Sigmoid colon (tissue), 7 donors: ENCODE measurements around the gene FCMR. TPM values are rescaled to one million over a fixed set of nuclear protein-coding genes. Genes with fewer than 3 reads are reported as not detected.

ENCODE experiments used
- DNase-seq: peaks from one replicate; pipeline ENCODE4 v3.0.0-alpha.2; 2019
- H3K27ac ChIP-seq, 4 donors: fragments of 200-600 bp; sonication (generic); one replicate each; pipeline ENCODE4 v1.5.1; 2016 to 2019; ENCODE audit warnings: mild to moderate bottlenecking in 1 of 4
- H3K27me3 ChIP-seq, 3 donors: fragments of 200-600 bp; sonication (generic); one replicate each; pipeline ENCODE4 v1.5.1; 2019; ENCODE audit warnings: mild to moderate bottlenecking in 1 of 3
- H3K36me3 ChIP-seq, 4 donors: fragments of 200-600 bp; sonication (generic); one replicate each; pipeline ENCODE4 v1.5.1; 2016 to 2019
- H3K4me1 ChIP-seq, 4 donors: fragments of 200-600 bp; sonication (generic); one replicate each; pipeline ENCODE4 v1.5.1; 2017 to 2019
- H3K4me3 ChIP-seq, 4 donors: fragments of 200-600 bp; sonication (generic); one replicate each; pipeline ENCODE4 v1.5.1; 2017 to 2019; ENCODE audit warnings: mild to moderate bottlenecking in 2 of 4, moderate library complexity in 1 of 4
- H3K9me3 ChIP-seq, 4 donors: fragments of 200-600 bp in 3 of 4; sonication (generic) in 3 of 4; one replicate each; pipeline versions ENCODE4 v1.5.1 to v1.6.1; 2013 to 2019
- EP300 ChIP-seq, 4 donors: sonication (generic); formaldehyde crosslinking; IDR thresholded peaks; one replicate each; pipeline ENCODE4 v1.6.1; 2017; ENCODE audit warnings: antibody characterized with exemption in 4 of 4
- POLR2A ChIP-seq, 2 donors: fragments of 450-650 bp; IDR thresholded peaks; one replicate each; pipeline ENCODE4 v1.6.1; 2016; ENCODE audit warnings: antibody characterized with exemption in 2 of 2, mild to moderate bottlenecking in 2 of 2, moderate library complexity in 2 of 2
- POLR2AphosphoS5 ChIP-seq, 4 donors: sonication (generic); formaldehyde crosslinking; IDR thresholded peaks; one replicate each; pipeline ENCODE4 v1.6.1; 2017; ENCODE audit warnings: antibody characterized with exemption in 4 of 4
- WGBS, 2 donors: extraction: QIAGEN DNeasy Blood & Tissue Kit; methylation state at CpG; one replicate each; pipeline ENCODE4 v1.1.7; 2013; 5-methylcytosine and 5-hydroxymethylcytosine counted together
- intact Hi-C: fragments of 100-400 bp; cut with DNase I; formaldehyde crosslinking; loops from one replicate; pipeline ENCODE4 v1.15.1; 2023
- polyA plus RNA-seq, 3 donors: library from polyadenylated mRNA; stranded (reverse); fragments of 200-250 nt; gene quantifications; one replicate each; pipeline ENCODE4 v1.2.3, GENCODE V29; 2013
- total RNA-seq, 4 donors: library from RNA; depleted of rRNA; stranded (reverse); fragments of >200 nt; gene quantifications; one replicate each; pipeline ENCODE4 v1.1.0, GENCODE V29; 2016
- TF ChIP-seq, protein P1 (sequence below), 4 experiments: fragments of 450-650 bp in 3 of 4; fragments of 200-600 bp in 1 of 4; IDR thresholded peaks; one replicate each; pipeline ENCODE4 v1.5.1; 2016 to 2019; ENCODE audit warnings: antibody characterized with exemption in 4 of 4, mild to moderate bottlenecking in 3 of 4, moderate library complexity in 2 of 4
- donor health status: healthy with polysubstance abuse.
- donor health status: Bipolar disorder and iron deficiency.
- donor health status: healthy.

Gene FCMR
- total and polyA plus RNA-seq, 7 donors = 0.49 to 111 (median 1.6) TPM; not detected in 1

DNA sequence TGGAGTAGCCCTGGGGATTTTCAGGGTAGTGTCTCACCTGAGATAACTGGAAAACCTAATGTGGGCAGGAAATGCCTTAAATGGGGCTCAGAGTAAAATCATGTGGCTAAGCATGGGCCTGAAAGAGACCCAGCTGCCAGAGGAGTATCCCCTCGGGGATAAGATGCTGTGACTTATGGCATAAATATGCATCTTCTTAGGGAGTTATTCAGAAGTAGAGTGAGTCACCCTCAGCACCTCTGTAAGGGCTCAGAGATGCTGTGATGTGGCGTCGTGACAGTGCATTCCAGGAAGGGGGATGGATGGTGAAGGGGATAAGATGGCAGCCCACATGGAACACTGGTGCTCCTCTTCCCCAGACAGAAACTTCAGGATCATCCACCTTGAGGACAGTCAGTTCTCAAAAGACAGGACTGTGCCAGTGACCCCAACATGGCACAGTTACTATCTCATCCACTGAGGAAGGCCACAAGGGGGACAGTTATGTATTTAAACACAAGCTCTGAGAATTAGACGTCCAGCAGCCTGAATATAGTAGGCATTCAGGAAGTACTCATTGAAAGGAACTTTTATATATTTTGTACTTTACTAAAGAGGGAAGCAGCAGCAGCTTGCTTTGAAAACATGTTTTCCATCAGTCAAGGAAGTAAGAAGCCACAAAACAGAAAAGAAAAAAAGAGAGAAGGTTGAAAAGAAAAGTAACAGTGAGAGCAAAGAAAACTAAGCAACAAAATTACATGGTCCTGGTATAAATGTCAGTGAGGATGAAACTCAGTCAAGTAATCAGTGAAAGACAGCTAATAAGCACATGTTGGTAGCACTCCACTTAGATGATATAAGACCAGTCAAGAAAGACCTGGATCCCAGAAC, 16.2 kb downstream of the FCMR start:
- 57 to 80% methylated on average over 4 of the region's 4 CpGs for WGBS, 2 donors
- TF ChIP-seq, protein P1, sequence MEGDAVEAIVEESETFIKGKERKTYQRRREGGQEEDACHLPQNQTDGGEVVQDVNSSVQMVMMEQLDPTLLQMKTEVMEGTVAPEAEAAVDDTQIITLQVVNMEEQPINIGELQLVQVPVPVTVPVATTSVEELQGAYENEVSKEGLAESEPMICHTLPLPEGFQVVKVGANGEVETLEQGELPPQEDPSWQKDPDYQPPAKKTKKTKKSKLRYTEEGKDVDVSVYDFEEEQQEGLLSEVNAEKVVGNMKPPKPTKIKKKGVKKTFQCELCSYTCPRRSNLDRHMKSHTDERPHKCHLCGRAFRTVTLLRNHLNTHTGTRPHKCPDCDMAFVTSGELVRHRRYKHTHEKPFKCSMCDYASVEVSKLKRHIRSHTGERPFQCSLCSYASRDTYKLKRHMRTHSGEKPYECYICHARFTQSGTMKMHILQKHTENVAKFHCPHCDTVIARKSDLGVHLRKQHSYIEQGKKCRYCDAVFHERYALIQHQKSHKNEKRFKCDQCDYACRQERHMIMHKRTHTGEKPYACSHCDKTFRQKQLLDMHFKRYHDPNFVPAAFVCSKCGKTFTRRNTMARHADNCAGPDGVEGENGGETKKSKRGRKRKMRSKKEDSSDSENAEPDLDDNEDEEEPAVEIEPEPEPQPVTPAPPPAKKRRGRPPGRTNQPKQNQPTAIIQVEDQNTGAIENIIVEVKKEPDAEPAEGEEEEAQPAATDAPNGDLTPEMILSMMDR (IDR thresholded peaks at IDR 0.05) = no peak
- no peak for TF ChIP-seq POLR2A (IDR thresholded peaks at IDR 0.05)
- DNase-seq = no peak
- Histone ChIP-seq H3K4me3 (no peak overlapping the region), H3K27me3 (peaks cover 0 to 16% (median 13%) of the 10 kb centered on the region in 3 donors), H3K9me3 (no peaks in the 10 kb centered on the region), H3K36me3 (no peaks in the 10 kb centered on the region), H3K4me1 (peaks cover 0 to 16% (median 14%) of the 10 kb centered on the region in 4 donors), H3K27ac (no peak overlapping the region)
- intact Hi-C loops = no loop called here

DNA sequence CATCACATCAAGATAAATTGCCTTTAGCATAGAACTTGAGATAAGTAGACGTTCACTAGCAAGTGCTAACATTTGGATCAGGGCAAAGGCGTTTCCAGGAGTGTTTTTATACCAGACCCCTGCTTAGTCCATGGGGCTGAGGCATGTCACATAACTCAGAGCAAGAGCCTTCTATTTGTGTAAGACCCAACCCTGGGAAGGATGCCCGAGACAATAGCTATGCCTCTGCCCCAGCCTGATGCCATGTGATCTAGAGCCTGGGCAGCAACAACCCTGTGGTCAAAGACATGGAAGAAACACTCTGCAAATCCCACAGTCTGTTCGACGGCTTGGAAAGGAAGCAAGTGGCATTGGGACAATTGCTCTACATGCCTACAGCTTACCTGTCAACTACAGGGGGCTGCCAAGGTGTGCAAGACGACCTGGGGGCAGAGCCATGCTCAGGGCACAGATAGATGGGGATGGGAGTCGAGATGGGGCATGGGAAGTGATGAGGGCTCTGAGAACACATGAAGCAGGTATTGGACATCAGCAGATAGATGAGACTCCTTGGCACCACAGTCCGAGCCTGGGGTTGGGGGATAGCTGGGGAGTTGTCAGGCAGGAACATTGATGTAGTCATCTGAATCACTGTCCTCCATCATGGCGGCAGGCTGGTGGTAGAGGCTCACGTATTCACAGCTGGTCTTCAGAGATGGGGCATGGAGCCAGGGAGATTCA, 17.2 kb downstream of the FCMR start:
- 90 to 92% methylated on average over 10 of the region's 10 CpGs for WGBS, 2 donors

DNA sequence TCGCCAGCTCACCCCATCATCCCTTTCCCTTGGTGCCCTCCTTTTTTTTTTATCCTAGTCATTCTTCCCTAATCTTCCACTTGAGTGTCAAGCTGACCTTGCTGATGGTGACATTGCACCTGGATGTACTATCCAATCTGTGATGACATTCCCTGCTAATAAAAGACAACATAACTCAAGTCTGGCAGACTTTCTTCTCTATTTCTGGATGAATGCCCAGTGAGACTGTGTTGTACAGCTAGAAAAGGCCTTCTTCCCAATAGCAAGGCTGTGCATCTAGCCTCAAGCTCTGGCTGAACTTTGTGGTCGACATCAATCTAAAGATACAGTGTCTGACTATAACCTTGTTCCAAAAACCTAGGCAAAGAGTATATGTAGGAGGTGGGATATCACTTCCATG, 18.1 kb downstream of the FCMR start:
- no peak for DNase-seq
- no peak overlapping the region for H3K27ac ChIP-seq
- H3K27me3 ChIP-seq = peaks cover 0 to under 1% (median 0%) of the 10 kb centered on the region in 3 donors
- no peaks in the 10 kb centered on the region for H3K9me3 ChIP-seq
- no peak overlapping the region for H3K4me3 ChIP-seq
- no peaks in the 10 kb centered on the region for H3K36me3 ChIP-seq
- TF ChIP-seq, protein P1 (IDR thresholded peaks at IDR 0.05) = no peak
- no peak for TF ChIP-seq EP300 (IDR thresholded peaks at IDR 0.05)
- no peak for TF ChIP-seq POLR2AphosphoS5 (IDR thresholded peaks at IDR 0.05)
- H3K4me1 ChIP-seq = peaks cover 0 to under 1% (median 0%) of the 10 kb centered on the region in 4 donors
- WGBS, 2 donors = 94% methylated on average over 2 of the region's 2 CpGs
- intact Hi-C loops = no loop called here

More for the DNA sequence above, 17.2 kb downstream of the FCMR start:
- DNase-seq = no peak
- Histone ChIP-seq H3K27me3 (peaks cover 0 to 10% (median 4%) of the 10 kb centered on the region in 3 donors), H3K9me3 (no peaks in the 10 kb centered on the region), H3K4me1 (peaks cover 0 to 9% (median 8%) of the 10 kb centered on the region in 4 donors), H3K4me3 (no peak overlapping the region), H3K27ac (no peak overlapping the region), H3K36me3 (no peaks in the 10 kb centered on the region)
- intact Hi-C loops = no loop called here
- no peak for TF ChIP-seq POLR2AphosphoS5 (IDR thresholded peaks at IDR 0.05)
- TF ChIP-seq, protein P1 (IDR thresholded peaks at IDR 0.05) = no peak
- TF ChIP-seq EP300 (IDR thresholded peaks at IDR 0.05) = no peak
- no peak for TF ChIP-seq POLR2A (IDR thresholded peaks at IDR 0.05)

DNA sequence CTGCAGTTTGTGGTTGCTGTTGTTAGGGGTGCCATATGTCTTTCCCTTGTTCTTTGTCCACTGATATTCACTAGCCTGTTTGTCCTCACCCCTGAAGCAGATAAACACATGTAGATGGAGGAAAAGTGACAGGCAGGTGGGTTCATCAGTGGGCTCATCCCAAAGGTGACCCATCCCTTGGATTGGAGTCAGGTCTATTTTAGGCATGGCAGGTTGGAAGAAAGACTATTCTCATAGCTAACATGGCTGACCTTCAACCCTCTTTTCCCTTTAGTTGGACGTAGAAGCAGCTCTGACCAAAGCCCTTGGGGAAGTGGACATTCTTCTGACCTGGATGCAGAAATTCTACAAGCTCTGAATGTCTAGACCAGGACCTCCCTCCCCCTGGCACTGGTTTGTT, 19.0 kb downstream of the FCMR start:
- intact Hi-C loops = no loop called here
- Histone ChIP-seq H3K27me3 (no peaks in the 10 kb centered on the region), H3K4me3 (no peak overlapping the region), H3K27ac (no peak overlapping the region), H3K36me3 (no peaks in the 10 kb centered on the region), H3K4me1 (no peaks in the 10 kb centered on the region), H3K9me3 (no peaks in the 10 kb centered on the region)
- TF ChIP-seq POLR2AphosphoS5 (IDR thresholded peaks at IDR 0.05) (no peak), POLR2A (IDR thresholded peaks at IDR 0.05) (no peak), EP300 (IDR thresholded peaks at IDR 0.05) (no peak)
- TF ChIP-seq, protein P1 (IDR thresholded peaks at IDR 0.05) = no peak
- DNase-seq = no peak
- 94% methylated on average over 1 of the region's 1 CpG for WGBS, 2 donors
